Measurements from ENCODE around the gene SOAT1. TPM values are rescaled to one million over a fixed set of nuclear protein-coding genes. Genes with fewer than 3 reads are reported as not detected.

The SOAT1 gene
- total RNA-seq, 1 experiment from 2014 or later: 33.9 TPM

DNA sequence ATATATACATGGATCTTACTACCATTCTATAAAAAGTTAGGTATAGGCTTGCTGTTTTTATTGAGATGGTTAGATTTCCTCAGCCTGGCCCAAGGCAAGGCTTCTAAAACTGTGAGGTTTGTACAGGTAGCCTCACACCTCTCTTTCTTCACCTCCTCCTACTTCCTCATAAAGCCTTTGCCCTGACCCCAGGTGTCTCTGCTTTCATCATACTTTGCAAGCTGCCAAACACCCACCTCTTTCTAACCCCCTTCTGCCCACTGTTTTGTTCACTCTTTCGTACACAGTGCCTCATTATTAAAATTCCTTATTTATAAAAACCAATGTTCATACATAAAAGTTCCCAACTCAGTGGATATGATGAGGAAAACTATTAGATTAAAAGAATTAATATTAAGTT is 31.4 kb upstream of the SOAT1 start:
- no peaks in the 10 kb centered on the region for H3K9me2 ChIP-seq (ENCODE audit: insufficient read depth)
- H3K4me2 ChIP-seq (ENCODE audit: low read length): no peak overlapping the region
- H2AFZ ChIP-seq (ENCODE audit: low read depth, low read length, poor library complexity, severe bottlenecking): peak overlapping the region; percentile 54
- H4K20me1 ChIP-seq (ENCODE audit: insufficient read depth): no peaks in the 10 kb centered on the region
- no peaks in the 10 kb centered on the region for H3K36me3 ChIP-seq (ENCODE audit: control insufficient read depth in 1 of 2, insufficient read depth in 2 of 2, low read length in 2 of 2)
- no peak for TF ChIP-seq JUND (IDR thresholded peaks at IDR 0.05)
- TF ChIP-seq, protein P1, sequence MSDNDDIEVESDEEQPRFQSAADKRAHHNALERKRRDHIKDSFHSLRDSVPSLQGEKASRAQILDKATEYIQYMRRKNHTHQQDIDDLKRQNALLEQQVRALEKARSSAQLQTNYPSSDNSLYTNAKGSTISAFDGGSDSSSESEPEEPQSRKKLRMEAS (IDR thresholded peaks at IDR 0.05): no peak
- ChIA-PET POLR2A (no interaction called here), CTCF (no interaction called here), RAD21 (ENCODE audit: low non-redundant PET in 1 of 2, low total read pairs in 2 of 2, uncharacterized antibody in 2 of 2, unreplicated experiment in 2 of 2) (no interaction called here)
- H3K27ac ChIP-seq (ENCODE audit: low read depth, low read length): no peak overlapping the region
- no peaks in the 10 kb centered on the region for H3K27me3 ChIP-seq (ENCODE audit: insufficient read depth, low read length)
- BruUV-seq (replicated peaks): no TSS peak
- H3K9ac ChIP-seq (ENCODE audit: low read length): no peak overlapping the region
- H3K9me3 ChIP-seq (ENCODE audit: control insufficient read depth in 1 of 2, insufficient read depth in 1 of 2, low read depth in 1 of 2, low read length in 2 of 2): no peaks in the 10 kb centered on the region
- H3K4me1 ChIP-seq (ENCODE audit: control insufficient read depth in 1 of 2, insufficient read depth in 2 of 2, low read length in 2 of 2): no peaks in the 10 kb centered on the region
- intact Hi-C loops (cut with micrococcal nuclease): no loop called here
- H3K79me2 ChIP-seq (ENCODE audit: insufficient read depth, low read length): no peaks in the 10 kb centered on the region
- DNase-seq (ENCODE audit: low read depth, low spot score) (no peak), ATAC-seq (no peak)
- no peak overlapping the region for H3K4me3 ChIP-seq (replicated peaks in 1 of 2; ENCODE audit: low read depth in 1 of 2, low read length in 2 of 2)

DNA sequence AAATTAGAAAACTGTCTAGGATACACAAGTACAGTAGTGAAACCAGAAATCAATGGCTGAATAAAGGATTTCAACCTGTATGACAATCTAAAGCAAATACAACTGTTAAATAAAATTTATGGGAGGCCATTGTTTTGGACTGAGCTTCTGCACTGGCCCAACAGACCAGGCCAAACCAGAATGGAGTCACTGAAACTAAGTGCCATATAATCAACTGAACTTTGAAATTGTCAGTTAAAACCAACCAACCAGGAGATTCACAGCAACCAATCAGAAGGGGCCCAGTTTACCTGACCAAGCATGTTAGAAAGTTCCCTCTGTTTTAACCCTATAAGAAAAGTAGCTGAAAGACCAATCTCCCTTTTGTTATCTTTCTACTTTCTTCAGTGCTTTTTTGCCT is 30.5 kb upstream of the SOAT1 start:
- no peak for TF ChIP-seq ZBTB33 (IDR thresholded peaks at IDR 0.05; ENCODE audit: extremely low read depth, insufficient replicate concordance, low read length)
- TF ChIP-seq ATF3 (IDR thresholded peaks at IDR 0.05): no peak
- no peak for TF ChIP-seq ZNF274 (IDR thresholded peaks at IDR 0.05; ENCODE audit: low read depth, low read length)
- TF ChIP-seq POLR2A (IDR thresholded peaks at IDR 0.05; ENCODE audit: borderline replicate concordance, extremely low read depth, insufficient read depth, insufficient read length): no peak
- TF ChIP-seq EZH2phosphoT487 (IDR thresholded peaks at IDR 0.05; ENCODE audit: borderline replicate concordance): no peak
- TF ChIP-seq FOSL1 (IDR thresholded peaks at IDR 0.05; ENCODE audit: low read depth): no peak
- no peak for TF ChIP-seq RAD21 (IDR thresholded peaks at IDR 0.05; ENCODE audit: low read depth)
- TF ChIP-seq YY1 (IDR thresholded peaks at IDR 0.05; ENCODE audit: extremely low read depth, insufficient replicate concordance, low read depth, low read length): no peak
- TF ChIP-seq SIN3A (IDR thresholded peaks at IDR 0.05; ENCODE audit: low read depth): no peak
- TF ChIP-seq TCF7L2 (IDR thresholded peaks at IDR 0.05; ENCODE audit: borderline replicate concordance, extremely low read depth, insufficient read depth, insufficient read length): no peak
- TF ChIP-seq, protein P1 (IDR thresholded peaks at IDR 0.05): no peak
- H3K9me3 ChIP-seq (ENCODE audit: control insufficient read depth in 1 of 2, insufficient read depth in 1 of 2, low read depth in 1 of 2, low read length in 2 of 2): no peaks in the 10 kb centered on the region
- BruUV-seq (replicated peaks): no TSS peak
- RAD21 ChIA-PET (ENCODE audit: low non-redundant PET in 1 of 2, low total read pairs in 2 of 2, uncharacterized antibody in 2 of 2, unreplicated experiment in 2 of 2): no interaction called here
- no peak overlapping the region for H3K27ac ChIP-seq (ENCODE audit: low read depth, low read length)
- no peaks in the 10 kb centered on the region for H3K9me2 ChIP-seq (ENCODE audit: insufficient read depth)
- no peak overlapping the region for H3K9ac ChIP-seq (ENCODE audit: low read length)
- CTCF ChIA-PET: no interaction called here
- H3K4me2 ChIP-seq (ENCODE audit: low read length): no peak overlapping the region
- POLR2A ChIA-PET: no interaction called here
- H3K27me3 ChIP-seq (ENCODE audit: insufficient read depth, low read length): no peaks in the 10 kb centered on the region
- H3K4me3 ChIP-seq (replicated peaks in 1 of 2; ENCODE audit: low read depth in 1 of 2, low read length in 2 of 2): no peak overlapping the region
- ATAC-seq (no peak), DNase-seq (ENCODE audit: low read depth, low spot score) (no peak)
- no peaks in the 10 kb centered on the region for H3K79me2 ChIP-seq (ENCODE audit: insufficient read depth, low read length)
- H3K4me1 ChIP-seq (ENCODE audit: control insufficient read depth in 1 of 2, insufficient read depth in 2 of 2, low read length in 2 of 2): no peaks in the 10 kb centered on the region
- peak overlapping the region; percentile 54 for H2AFZ ChIP-seq (ENCODE audit: low read depth, low read length, poor library complexity, severe bottlenecking)
- H4K20me1 ChIP-seq (ENCODE audit: insufficient read depth): no peaks in the 10 kb centered on the region
- no peaks in the 10 kb centered on the region for H3K36me3 ChIP-seq (ENCODE audit: control insufficient read depth in 1 of 2, insufficient read depth in 2 of 2, low read length in 2 of 2)
- intact Hi-C loops (cut with micrococcal nuclease): no loop called here

Data from HCT116 (cell line).